Measurements from ENCODE around the gene NCS1. TPM values are rescaled to one million over a fixed set of nuclear protein-coding genes. Genes with fewer than 3 reads are reported as not detected.
"Not testable (repeated sequence)": the region's sequence is repeated elsewhere in the genome, so short reads cannot be mapped to it uniquely, and the experiment has no call there.

The NCS1 gene
- total and polyA plus RNA-seq, 2 donors (not counting 1 experiment from before 2014, with no cell fraction given), result 44.9 to 52.0 TPM

- H3K27ac ChIP-seq (ENCODE audit: insufficient read depth, low read length), result no peak overlapping the region
- no peak overlapping the region for H2AFZ ChIP-seq (ENCODE audit: low read length)
- H3K9me3 ChIP-seq (ENCODE audit: control insufficient read depth, insufficient read depth, low read depth, low read length), result no peaks in the 10 kb centered on the region
- H4K20me1 ChIP-seq (ENCODE audit: control insufficient read depth, extremely low read depth, insufficient read depth, low read length), result no peaks in the 10 kb centered on the region
- H3K4me1 ChIP-seq (ENCODE audit: control insufficient read depth, extremely low read depth, insufficient read depth, low read length), result no peaks in the 10 kb centered on the region
- no peak for TF ChIP-seq EZH2 (IDR thresholded peaks at IDR 0.05; ENCODE audit: low read length, missing control alignments)
- TF ChIP-seq, protein P1, sequence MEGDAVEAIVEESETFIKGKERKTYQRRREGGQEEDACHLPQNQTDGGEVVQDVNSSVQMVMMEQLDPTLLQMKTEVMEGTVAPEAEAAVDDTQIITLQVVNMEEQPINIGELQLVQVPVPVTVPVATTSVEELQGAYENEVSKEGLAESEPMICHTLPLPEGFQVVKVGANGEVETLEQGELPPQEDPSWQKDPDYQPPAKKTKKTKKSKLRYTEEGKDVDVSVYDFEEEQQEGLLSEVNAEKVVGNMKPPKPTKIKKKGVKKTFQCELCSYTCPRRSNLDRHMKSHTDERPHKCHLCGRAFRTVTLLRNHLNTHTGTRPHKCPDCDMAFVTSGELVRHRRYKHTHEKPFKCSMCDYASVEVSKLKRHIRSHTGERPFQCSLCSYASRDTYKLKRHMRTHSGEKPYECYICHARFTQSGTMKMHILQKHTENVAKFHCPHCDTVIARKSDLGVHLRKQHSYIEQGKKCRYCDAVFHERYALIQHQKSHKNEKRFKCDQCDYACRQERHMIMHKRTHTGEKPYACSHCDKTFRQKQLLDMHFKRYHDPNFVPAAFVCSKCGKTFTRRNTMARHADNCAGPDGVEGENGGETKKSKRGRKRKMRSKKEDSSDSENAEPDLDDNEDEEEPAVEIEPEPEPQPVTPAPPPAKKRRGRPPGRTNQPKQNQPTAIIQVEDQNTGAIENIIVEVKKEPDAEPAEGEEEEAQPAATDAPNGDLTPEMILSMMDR (conservative IDR thresholded peaks at IDR 0.05 in 1 of 2, IDR thresholded peaks at IDR 0.05 in 1 of 2; ENCODE audit: low read depth in 1 of 2, low read length in 2 of 2), result no peak
- peak; percentile 59 to 87 for DNase-seq (ENCODE audit: low read depth in 2 of 2)
- no peaks in the 10 kb centered on the region for H3K79me2 ChIP-seq (ENCODE audit: control insufficient read depth, insufficient read depth, low read length)
- no peak overlapping the region for H3K9ac ChIP-seq (ENCODE audit: insufficient read depth, low read length)
- H3K4me2 ChIP-seq (ENCODE audit: extremely low read depth, insufficient read depth, low read length), result no peak overlapping the region
- H3K36me3 ChIP-seq (ENCODE audit: control insufficient read depth, insufficient read depth, low read length), result no peaks in the 10 kb centered on the region
- no peak overlapping the region for H3K4me3 ChIP-seq (replicated peaks in 1 of 4; ENCODE audit: control extremely low read depth in 1 of 4, insufficient read depth in 1 of 4, low read depth in 3 of 4, low read length in 4 of 4)
- peaks cover under 1% of the 10 kb centered on the region for H3K27me3 ChIP-seq (ENCODE audit: control insufficient read depth, insufficient read depth, low read length)
Observed at GRCh38 chr9:130276121-130276520, 103.9 kb downstream of the NCS1 start.

DNA sequence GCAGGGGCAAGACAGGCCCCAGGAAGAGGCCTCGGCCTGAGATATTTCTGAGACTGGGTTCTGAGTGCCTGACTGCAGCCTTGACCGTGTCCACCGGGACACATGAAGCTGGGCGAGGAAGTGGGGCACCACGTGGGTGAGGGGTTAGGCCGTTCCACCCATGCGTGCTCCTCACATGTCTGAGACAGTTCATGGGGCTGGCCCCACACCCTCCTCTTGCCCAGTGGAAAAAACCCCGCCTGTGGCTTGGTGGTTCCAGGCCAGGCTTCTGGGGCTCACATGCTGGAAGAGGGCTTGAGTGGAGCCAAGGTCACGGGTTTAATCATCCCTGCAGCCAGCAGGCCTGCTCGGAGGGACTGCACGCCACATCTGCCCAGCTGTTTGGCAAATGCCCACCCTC lies 104.8 kb downstream of the NCS1 start:
- no peaks in the 10 kb centered on the region for H3K36me3 ChIP-seq (ENCODE audit: control insufficient read depth, insufficient read depth, low read length)
- H4K20me1 ChIP-seq (ENCODE audit: control insufficient read depth, extremely low read depth, insufficient read depth, low read length), result no peaks in the 10 kb centered on the region
- no peaks in the 10 kb centered on the region for H3K4me1 ChIP-seq (ENCODE audit: control insufficient read depth, extremely low read depth, insufficient read depth, low read length)
- H3K79me2 ChIP-seq (ENCODE audit: control insufficient read depth, insufficient read depth, low read length), result no peaks in the 10 kb centered on the region
- DNase-seq (ENCODE audit: low read depth in 2 of 2), result no peak
- no peak overlapping the region for H3K4me2 ChIP-seq (ENCODE audit: extremely low read depth, insufficient read depth, low read length)
- H2AFZ ChIP-seq (ENCODE audit: low read length), result no peak overlapping the region
- no peak overlapping the region for H3K4me3 ChIP-seq (replicated peaks in 1 of 4; ENCODE audit: control extremely low read depth in 1 of 4, insufficient read depth in 1 of 4, low read depth in 3 of 4, low read length in 4 of 4)
- H3K27ac ChIP-seq (ENCODE audit: insufficient read depth, low read length), result no peak overlapping the region
- TF ChIP-seq, protein P1 (conservative IDR thresholded peaks at IDR 0.05 in 1 of 2, IDR thresholded peaks at IDR 0.05 in 1 of 2; ENCODE audit: low read depth in 1 of 2, low read length in 2 of 2), result no peak
- TF ChIP-seq EZH2 (IDR thresholded peaks at IDR 0.05; ENCODE audit: low read length, missing control alignments), result no peak
- no peaks in the 10 kb centered on the region for H3K27me3 ChIP-seq (ENCODE audit: control insufficient read depth, insufficient read depth, low read length)
- H3K9ac ChIP-seq (ENCODE audit: insufficient read depth, low read length), result no peak overlapping the region
- no peaks in the 10 kb centered on the region for H3K9me3 ChIP-seq (ENCODE audit: control insufficient read depth, insufficient read depth, low read depth, low read length)

DNA sequence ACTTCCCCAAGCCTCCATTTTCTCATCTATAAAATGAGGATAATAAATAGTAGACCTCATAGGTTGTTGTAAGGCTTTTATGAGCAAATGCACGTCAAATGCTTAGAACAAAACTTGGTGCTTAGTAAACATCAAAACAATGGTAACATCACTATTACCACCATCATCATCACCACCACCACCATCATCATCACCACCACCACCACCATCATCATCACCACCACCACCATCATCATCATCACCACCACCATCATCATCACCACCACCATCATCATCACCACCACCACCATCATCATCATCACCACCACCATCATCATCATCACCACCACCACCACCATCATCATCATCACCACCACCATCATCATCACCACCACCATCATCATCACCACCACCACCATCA lies 105.3 kb downstream of the NCS1 start:
- H3K36me3 ChIP-seq (ENCODE audit: control insufficient read depth, insufficient read depth, low read length); H4K20me1 ChIP-seq (ENCODE audit: control insufficient read depth, extremely low read depth, insufficient read depth, low read length); H3K27ac ChIP-seq (ENCODE audit: insufficient read depth, low read length); H3K4me1 ChIP-seq (ENCODE audit: control insufficient read depth, extremely low read depth, insufficient read depth, low read length); H3K79me2 ChIP-seq (ENCODE audit: control insufficient read depth, insufficient read depth, low read length); H2AFZ ChIP-seq (ENCODE audit: low read length); H3K4me3 ChIP-seq (replicated peaks in 1 of 4; ENCODE audit: control extremely low read depth in 1 of 4, insufficient read depth in 1 of 4, low read depth in 3 of 4, low read length in 4 of 4); H3K9ac ChIP-seq (ENCODE audit: insufficient read depth, low read length); DNase-seq (ENCODE audit: low read depth in 2 of 2); H3K27me3 ChIP-seq (ENCODE audit: control insufficient read depth, insufficient read depth, low read length); H3K4me2 ChIP-seq (ENCODE audit: extremely low read depth, insufficient read depth, low read length); H3K9me3 ChIP-seq (ENCODE audit: control insufficient read depth, insufficient read depth, low read depth, low read length): not testable (repeated sequence)

Measured in fibroblast of lung (primary cell).